M059J (cell line): ENCODE results near the gene KRTAP19-6. TPM values are rescaled to one million over a fixed set of nuclear protein-coding genes. Genes with fewer than 3 reads are reported as not detected.
"Not testable (repeated sequence)": the region's sequence is repeated elsewhere in the genome, so short reads cannot be mapped to it uniquely, and the experiment has no call there.

Source experiments
- DNase-seq: peaks from one replicate; pipeline ENCODE4 v3.0.0-alpha.2; 2012; ENCODE audit warnings: low read depth
- total RNA-seq: library from RNA; depleted of rRNA; stranded (reverse); fragments of >200 nt; shearing (Covaris generic); gene quantifications from 2 replicates; pipeline ENCODE4 v1.2.3, GENCODE V29; 2014; rRNA removed

KRTAP19-6 gene, protein sequence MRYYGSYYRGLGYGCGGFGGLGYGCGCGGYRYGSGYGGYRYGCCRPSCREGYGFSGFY
- not detected in 2 replicates for total RNA-seq

DNA sequence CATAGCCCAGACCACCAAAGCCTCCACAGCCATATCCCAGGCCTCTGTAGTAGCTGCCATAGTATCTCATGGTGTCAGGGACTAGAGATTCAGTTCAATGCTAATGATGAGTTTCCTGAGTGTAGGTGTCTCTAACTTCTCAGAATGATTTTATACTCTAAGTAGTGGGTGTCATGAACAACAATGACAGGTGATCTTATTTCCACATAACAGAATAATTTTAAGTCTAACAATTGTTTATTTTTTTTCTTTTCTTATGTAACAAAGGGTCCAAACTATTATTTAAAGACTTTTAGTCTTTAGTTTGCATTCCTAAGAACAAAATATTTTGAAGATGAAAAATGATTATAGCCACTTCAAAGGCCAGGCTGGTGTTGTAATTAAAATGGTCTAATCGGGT is at the start of gene KRTAP19-6:
Gene KRTAP19-6 (minus strand): TSS at position 101 of the 400 bp plus-strand sequence. CDS start 31 bp downstream, at position 70.
- no peak for DNase-seq

DNA sequence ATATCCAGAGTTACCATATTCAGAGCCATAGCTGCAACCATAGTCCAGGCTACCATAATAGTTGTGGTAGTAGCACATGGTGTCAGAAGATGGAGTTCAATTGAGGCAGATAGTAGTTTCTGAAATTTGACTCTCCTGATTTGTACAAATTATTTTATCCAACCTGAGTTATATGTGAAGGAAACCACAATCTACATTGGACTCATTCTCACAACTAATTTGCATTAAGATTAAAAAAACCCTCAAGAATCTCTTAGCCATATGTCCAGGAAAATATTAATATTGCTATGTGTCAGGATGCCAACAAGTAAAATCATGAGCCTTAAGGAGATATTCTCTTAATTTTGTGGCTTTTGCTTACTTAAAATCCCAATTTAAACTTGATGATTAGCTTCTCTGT is 48.6 kb upstream of the KRTAP19-6 start, which contains the start of gene KRTAP22-2:
Gene KRTAP22-2 (minus strand): TSS at position 101 of the 400 bp plus-strand sequence.
- DNase-seq = no peak

DNA sequence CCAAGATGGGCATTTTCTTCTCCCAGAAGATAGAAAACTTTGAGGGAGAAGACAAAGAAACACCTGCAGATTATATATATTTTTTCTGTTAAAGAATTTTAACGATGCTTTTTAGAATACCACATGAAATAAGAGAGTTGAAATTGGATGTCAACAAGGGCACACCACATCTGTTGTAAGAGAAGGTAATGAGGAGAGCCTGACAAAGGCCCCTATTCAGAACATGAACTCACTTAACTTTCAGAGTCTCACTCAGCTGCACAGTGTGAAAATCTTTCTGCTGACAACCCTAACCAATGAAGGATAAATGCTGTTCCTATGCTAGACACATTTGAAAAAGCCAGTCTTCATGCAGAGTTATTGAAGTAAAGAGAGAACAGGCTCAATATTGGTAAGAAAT is 41.2 kb upstream of the KRTAP19-6 start:
- DNase-seq = no peak

DNA sequence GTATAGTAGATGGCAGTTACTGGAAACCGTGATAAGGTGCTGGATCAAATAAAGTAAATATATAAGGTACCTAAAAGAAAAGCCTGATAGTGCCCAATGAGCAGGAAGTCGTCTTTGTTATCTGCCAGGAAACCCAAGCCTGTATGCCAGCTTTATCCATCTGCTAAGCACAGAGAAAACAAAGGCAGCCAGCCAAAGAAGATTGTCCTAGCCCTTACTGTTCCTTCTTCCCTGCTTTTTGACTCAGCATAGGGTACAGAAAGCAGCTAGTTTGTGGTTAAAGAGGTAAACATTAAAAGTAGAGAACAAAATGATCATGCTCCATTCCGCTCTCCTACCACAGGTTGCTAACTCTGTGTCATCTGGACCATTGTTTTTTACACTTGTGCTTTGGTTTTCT is 38.5 kb upstream of the KRTAP19-6 start:
- DNase-seq = no peak

DNA sequence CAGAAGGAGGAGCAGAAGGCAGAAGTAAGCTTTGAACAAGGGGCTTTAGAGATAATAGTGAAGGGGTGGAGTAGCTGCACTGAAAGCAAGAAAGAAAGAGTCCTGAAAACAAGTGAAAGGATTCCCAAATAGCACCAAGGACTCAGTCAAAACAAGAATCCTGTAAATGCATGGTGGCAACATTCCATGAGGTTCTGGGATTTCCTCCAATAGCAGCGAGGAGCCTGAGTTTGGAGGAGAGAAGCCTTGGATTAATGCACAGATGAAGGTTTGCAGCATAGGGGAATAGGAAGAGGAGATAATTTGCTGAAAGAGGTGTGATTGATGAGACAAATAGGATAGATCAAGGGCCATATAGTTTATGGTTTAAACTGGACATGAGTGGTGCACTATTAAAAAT is 37.7 kb upstream of the KRTAP19-6 start:
- DNase-seq = no peak

DNA sequence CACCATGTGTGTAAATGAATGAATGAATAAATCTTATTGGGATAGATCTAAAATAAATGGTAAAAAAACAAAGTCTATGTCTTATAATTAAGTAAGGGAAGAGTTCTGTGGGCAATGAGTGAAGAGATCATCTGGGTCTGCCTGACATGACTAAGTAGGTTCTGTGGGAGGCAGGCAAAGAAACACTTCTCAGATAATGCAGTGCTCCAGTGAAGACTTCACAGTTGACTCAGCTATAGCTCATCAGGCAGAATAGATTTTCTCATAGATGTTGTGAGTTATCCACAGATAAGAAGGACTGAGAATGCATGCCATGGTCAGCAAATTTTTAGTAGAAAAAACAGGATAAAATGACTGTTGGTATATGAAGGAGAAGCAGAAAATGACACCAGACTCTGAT is 36.1 kb upstream of the KRTAP19-6 start:
- no peak for DNase-seq

DNA sequence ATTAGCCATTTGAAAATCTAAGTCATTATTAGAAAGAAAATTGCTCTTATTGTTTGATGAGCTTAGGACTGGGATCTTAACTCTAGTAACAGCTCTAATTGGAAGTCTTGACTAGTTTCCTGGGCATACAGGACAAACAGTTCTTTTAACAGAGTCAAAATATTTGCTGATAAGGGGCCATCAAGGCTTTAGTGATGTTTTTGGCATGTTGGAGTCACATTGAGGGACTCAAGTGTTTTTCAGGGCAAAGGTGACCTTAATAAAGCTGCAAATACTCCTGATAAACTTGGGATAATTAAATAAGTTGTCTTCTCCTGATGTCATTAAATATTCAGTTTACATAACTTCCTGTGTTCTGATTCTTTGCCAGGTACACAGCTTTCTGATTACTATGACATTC is 26.0 kb upstream of the KRTAP19-6 start:
- no peak for DNase-seq

DNA sequence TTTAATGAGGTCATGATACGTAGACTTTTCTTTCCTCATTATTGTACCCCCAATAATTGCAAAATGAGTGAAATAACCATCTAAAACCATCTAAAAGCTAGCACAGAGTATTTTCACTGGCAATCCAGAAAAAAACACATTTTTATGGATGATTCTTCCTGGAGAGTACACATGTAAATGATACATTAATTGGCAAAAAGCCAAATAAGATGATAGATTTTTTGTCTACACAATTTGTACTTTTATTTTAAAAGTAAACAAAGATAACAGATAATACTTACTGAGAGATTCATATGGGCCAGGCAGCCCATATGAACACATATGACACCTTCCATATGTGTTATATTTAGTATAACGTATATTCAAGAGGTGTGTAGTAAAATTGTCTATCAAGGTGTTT is 22.0 kb upstream of the KRTAP19-6 start:
- DNase-seq = no peak

DNA sequence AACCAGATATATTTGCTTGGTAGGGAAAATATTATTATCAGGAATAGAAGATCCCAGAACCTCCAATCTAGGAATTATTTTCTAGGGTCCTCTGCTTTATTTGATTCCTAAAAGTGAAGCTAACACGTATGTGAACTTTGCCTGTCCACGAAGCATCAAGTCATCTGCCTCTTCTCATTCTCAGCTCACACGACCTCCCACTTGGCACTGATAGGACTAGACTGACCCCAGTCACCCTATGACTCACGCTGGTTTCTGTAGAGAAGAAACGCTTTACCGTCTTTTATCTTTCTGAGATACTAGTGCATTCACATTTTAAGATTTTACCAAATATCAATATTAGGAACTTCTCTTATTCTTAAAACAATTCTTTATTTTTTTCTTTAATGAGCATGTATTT is 21.4 kb upstream of the KRTAP19-6 start:
- DNase-seq = no peak

DNA sequence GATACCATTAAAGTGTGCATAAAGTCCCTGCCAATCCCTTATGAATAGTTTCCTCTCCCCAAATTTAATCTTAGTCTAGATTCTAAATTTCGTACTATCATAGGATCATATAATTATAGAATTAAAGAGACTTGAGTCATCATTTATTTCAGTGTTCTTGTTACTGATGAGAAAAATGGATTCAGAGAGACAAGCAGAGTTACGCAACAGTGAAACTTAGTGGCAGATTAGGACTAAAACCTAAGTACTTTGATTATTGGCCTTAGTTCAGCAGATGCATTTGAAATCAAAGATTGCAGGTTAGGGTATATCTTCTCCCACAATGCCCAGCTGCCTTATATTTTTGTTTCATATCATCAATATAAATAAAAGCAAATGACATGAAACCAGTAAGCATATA is 20.3 kb upstream of the KRTAP19-6 start:
- no peak for DNase-seq

DNA sequence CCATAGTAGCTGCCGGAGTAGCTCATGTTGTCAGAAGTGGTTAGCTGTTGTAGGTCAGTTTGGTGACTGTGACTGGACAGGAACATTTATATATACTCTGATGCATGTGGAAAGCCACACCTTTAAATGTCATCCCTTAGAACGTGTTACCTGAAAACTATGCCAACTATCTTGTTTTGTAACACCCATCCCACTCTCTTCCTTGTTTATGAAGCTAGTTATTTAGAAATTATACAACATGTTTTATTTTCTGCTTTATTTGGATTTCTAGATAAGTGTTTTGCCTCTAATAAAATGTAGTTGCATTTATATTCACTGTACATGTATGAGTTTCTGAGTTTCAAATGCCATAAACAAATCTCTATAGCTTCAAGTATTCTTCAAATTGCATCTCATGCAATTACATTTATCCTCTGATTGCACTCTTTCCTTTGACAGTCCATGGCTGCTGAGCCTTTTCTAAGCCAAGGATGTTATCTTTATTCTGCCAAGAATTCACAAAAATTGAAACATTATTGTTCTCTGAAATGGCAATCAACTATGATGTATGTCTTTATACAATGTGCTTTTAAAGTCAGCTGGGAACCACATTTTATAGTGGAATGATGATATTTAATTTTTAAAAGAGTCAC is 19.7 kb upstream of the KRTAP19-6 start, which contains the start of gene KRTAP19-7:
Gene KRTAP19-7 (minus strand): TSS at position 51 of the 632 bp plus-strand sequence. CDS start 25 bp downstream, at position 26.
- no peak for DNase-seq

DNA sequence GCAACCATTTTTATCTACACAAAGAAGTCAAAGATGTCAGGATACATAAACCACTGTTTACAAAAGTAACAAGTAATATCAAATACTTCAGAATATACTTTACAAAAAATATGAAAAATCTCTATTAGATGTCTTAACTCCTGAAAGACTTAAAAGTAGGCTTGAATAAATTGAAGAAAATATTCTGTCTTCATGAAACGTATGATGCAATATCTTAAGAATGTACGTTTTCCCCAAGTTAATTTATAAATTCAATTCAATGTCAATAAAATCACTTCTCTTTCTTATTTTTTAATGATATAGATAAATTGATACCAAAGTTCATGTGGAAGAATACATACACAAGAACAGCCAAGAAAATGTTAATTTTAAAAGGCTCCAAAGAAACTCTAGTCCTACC is 13.4 kb upstream of the KRTAP19-6 start:
- no peak for DNase-seq

DNA sequence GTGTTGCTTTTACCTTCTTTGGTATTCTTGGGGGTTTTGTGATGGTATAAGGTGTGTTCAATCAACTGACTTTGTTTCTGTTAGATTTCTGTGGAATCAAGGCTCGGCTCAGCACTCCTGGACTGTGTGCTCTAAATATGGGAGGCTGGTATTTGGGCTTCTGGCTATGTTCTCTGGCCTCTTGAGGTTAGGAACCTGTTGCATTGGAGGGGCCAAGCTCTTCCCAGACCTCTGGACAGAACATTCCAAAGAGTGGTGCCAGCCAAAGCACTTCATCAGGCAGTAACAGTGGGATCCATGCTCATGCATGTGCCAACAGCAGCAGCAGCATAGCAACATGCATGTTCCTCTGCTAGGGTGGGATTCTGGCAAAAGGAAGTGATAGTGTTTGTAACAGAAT is 11.1 kb upstream of the KRTAP19-6 start:
- no peak for DNase-seq

DNA sequence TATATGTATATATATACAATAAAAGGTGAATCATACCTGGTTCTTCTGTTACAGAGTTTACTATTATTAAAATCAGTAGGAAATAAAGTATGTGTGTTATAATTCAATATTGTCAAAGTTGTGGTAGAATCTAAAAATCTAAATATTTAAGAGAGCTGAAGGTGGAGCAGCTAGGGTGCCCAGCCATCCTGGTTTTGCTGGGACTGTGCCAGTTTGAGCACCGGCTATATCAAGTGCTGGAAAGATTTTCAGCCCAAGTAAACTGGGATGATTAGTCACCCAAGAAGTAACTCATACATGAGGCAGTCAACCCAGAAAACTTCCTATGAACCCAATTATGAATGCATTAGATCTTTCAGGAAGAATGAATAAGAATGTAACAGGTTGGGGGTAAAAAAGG is 22.8 kb downstream of the KRTAP19-6 start:
- no peak for DNase-seq

DNA sequence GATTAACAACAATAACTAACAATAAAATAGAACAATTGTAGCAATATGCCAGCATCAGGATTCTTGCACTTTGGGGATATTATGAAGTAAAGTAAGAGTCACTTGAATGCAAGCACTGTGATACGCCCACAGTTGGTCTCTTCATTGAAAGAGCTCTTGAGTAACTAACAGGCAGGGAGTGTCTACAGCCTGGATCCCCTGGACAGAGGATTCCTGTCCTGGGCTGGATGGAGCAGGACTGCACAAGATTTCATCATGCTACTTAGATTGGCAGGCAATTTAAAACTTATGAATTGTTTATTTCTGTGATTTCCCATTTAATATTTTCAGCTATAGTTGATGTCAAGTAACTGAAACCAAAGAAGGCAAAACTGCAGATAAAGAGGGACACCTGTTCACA is 26.0 kb downstream of the KRTAP19-6 start:
- no peak for DNase-seq

DNA sequence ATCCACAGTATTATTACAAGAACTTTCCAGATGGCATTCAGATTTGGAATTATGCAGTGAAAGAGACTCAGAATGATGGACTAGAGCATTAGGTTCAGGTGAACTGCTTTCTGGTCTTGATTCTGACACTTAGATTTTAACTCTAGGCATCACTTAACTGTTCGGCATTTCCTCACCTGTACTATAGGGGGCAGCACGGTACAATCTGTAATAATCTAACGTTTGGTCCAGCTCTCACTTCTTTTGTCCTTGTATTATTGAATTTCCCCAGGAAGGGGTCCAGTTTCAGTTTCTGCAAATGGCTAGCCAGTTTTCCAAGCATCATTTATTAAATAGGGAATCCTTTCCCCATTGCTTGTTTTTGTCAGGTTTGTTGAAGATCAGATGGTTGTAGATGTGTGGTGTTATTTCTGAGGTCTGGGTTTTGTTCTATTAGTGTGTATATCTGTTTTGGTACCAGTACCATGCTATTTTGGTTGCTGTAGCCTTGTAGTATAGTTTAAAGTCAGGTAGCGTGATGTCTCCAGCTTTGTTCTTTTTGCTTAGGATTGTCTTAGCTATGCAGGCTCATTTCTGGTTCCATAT is 36.0 kb downstream of the KRTAP19-6 start:
- DNase-seq = not testable (repeated sequence)

DNA sequence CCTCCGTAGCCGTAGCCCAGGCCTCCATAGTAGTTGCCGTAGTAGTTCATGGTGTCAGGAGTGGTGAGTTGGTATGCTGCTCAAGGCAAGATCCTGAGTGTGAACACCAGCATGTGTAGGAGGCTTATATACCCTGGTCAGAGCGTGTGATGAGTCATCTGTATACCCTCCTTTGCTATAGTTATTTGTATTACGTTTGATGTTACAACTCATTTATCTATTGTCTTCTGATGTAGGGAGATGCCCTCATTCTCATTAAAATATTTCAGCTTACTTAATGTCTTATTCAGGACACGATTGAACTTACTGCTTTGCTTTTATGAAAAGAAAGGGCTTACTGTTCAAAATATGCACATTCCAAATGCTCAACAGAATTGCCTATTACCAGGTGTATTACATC is 39.6 kb downstream of the KRTAP19-6 start, which contains the start of gene KRTAP19-5:
Gene KRTAP19-5 (minus strand): TSS at position 101 of the 400 bp plus-strand sequence. CDS start 51 bp downstream, at position 50.
- DNase-seq = no peak

DNA sequence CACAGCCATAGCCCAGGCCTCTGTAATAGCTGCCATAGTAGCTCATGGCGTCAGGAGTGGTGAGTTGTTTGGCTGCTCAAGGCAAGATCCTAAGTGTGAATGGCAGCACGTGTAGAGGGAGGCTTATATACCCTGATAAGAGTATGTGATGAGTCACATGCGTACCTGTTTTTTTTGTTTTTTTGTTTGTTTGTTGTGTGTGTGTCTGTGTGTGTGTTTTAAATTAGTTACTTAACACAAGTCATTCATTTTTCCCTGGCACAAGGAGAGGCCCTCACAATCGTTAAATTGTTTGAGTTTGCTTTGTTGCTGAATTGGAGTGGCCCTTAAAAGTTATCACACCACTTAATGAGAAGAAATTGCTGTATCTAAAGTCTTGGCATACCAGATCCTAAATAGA is 44.6 kb downstream of the KRTAP19-6 start, which contains the start of gene KRTAP19-4:
Gene KRTAP19-4 (minus strand): TSS at position 101 of the 400 bp plus-strand sequence. CDS start 55 bp downstream, at position 46.
- DNase-seq = no peak

DNA sequence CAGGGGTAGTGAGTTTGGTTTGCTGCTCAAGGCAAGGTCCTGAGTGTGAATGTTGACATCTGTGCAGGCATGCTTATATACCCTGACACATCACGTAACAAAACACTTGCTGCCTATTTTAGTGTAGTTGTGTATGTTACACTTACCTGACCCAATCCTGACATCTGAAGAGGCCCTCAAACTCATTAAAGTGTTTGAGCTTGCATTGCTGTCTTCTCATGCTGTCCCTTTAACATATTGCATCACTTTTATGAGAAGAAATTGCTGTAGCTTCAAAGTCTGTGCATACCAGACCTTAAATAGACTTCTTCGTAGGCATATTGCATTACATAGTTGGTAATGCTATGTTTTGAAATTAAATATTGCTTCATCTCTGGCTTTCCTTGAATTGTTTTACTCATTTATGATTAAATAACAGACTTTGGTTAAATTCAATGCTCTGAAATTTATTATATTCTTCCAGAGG is 49.7 kb downstream of the KRTAP19-6 start, which contains the start of gene KRTAP19-3:
Gene KRTAP19-3 (minus strand): TSS at position 51 of the 466 bp plus-strand sequence. CDS start 56 bp downstream, outside the sequence.
- no peak for DNase-seq
